GM23338 (cell line): Measurements from ENCODE around the gene PTPRN2.

Experiments used
- CTCF ChIP-seq, 2 experiments: fragments of 200-600 bp in 1 of 2; sonication (generic) in 1 of 2; conservative IDR thresholded peaks; 2 replicates each; pipeline versions ENCODE4 v1.5.1 to v1.6.1; 2016 to 2017; ENCODE audit warnings: antibody characterized with exemption in 2 of 2, low read depth in 2 of 2, mild to moderate bottlenecking in 2 of 2, moderate library complexity in 1 of 2
- EZH2phosphoT487 ChIP-seq: fragments of 200-600 bp; sonication (generic); IDR thresholded peaks from one replicate; pipeline ENCODE4 v1.8.1; 2018; ENCODE audit warnings: antibody characterized with exemption; ENCODE audit not compliant: unreplicated experiment

- TF ChIP-seq EZH2phosphoT487 (no peak), CTCF (conservative IDR thresholded peaks at IDR 0.05; ENCODE audit: low read depth in 2 of 2) (no peak)
Measured at GRCh38 chr7:158474488-158474887, 113.1 kb downstream of the PTPRN2 start.
